SK-N-SH (cell line): ENCODE measurements around the gene RPS6KA2. TPM values are rescaled to one million over a fixed set of nuclear protein-coding genes. Genes with fewer than 3 reads are reported as not detected.
A peak's percentile ranks its signal among the peaks of the same experiment; 100 is the strongest.

Experiments used
- CTCF ChIA-PET: fragments of 300-600, 350-600 bp; formaldehyde crosslinking; extraction: SDS; loops from one replicate; lab custom pipeline; 2021; lab: Yijun Ruan, JAX
- POLR2A ChIA-PET: fragments of 350-600 bp; sonication (Branson Sonifier 250); formaldehyde crosslinking; extraction: SDS; loops from one replicate; lab custom pipeline; 2020; ENCODE audit warnings: antibody characterized with exemption, inconsistent platforms; lab: Yijun Ruan, JAX
- DNase-seq: peaks from one replicate; pipeline ENCODE4 v3.0.0; 2012
- H2AFZ ChIP-seq: fragments of 200-600 bp; sonication (generic); 2 replicates; pipeline ENCODE4 v1.8.1; 2016; ENCODE audit warnings: antibody characterized with exemption, mild to moderate bottlenecking, low read depth
- H3F3A ChIP-seq: fragments of 200-600 bp; sonication (generic); replicated peaks from 2 replicates; pipeline ENCODE3; 2016; ENCODE audit warnings: antibody characterized with exemption, mild to moderate bottlenecking; ENCODE audit not compliant: insufficient read depth
- H3K27ac ChIP-seq, 2 experiments: fragments of 200-500 bp in 1 of 2; fragments of 200-600 bp in 1 of 2; sonication (Bioruptor generic) in 1 of 2; sonication (generic), shearing (Covaris generic) in 1 of 2; 2 replicates each; pipeline versions ENCODE4 v1.5.1 to v1.6.1; 2014 to 2016; ENCODE audit warnings: low read depth in 2 of 2, inconsistent platforms in 1 of 2, low read length in 1 of 2, mild to moderate bottlenecking in 1 of 2, mixed read lengths in 1 of 2
- H3K27me3 ChIP-seq: fragments of 200-600 bp; sonication (generic), shearing (Covaris generic); 2 replicates; pipeline ENCODE4 v1.6.1; 2016; ENCODE audit warnings: mixed run types; ENCODE audit not compliant: insufficient read depth
- H3K36me3 ChIP-seq, 2 experiments: fragments of 200-500 bp in 1 of 2; fragments of 200-600 bp in 1 of 2; sonication (Bioruptor generic) in 1 of 2; sonication (generic) in 1 of 2; replicated peaks in 1 of 2; 2 replicates each; pipeline versions ENCODE3 to v1.5.1; 2014 to 2016; ENCODE audit warnings: low read length in 1 of 2, mild to moderate bottlenecking in 1 of 2; ENCODE audit not compliant: insufficient read depth in 2 of 2, control insufficient read depth in 1 of 2
- H3K4me1 ChIP-seq, 2 experiments: fragments of 200-500 bp in 1 of 2; fragments of 200-600 bp in 1 of 2; sonication (Bioruptor generic) in 1 of 2; sonication (generic), shearing (Covaris generic) in 1 of 2; 2 replicates each; pipeline versions ENCODE4 v1.5.1 to v1.6.1; 2014 to 2016; ENCODE audit warnings: low read depth in 1 of 2, low read length in 1 of 2, mixed run types in 1 of 2; ENCODE audit not compliant: insufficient read depth in 2 of 2, control insufficient read depth in 1 of 2
- H3K4me2 ChIP-seq: fragments of 200-600 bp; sonication (generic), shearing (Covaris generic); 2 replicates; pipeline ENCODE4 v1.6.1; 2017; ENCODE audit warnings: mixed run types
- H3K4me3 ChIP-seq, 2 experiments: fragments of 200-500 bp in 1 of 2; fragments of 200-600 bp in 1 of 2; sonication (Bioruptor generic) in 1 of 2; sonication (generic), shearing (Covaris generic) in 1 of 2; 2 replicates each; pipeline versions ENCODE4 v1.5.1 to v1.8.1; 2014 to 2016; ENCODE audit warnings: low read depth in 2 of 2, inconsistent platforms in 1 of 2, low read length in 1 of 2, mild to moderate bottlenecking in 1 of 2, mixed read lengths in 1 of 2, moderate library complexity in 1 of 2
- H3K79me2 ChIP-seq: fragments of 200-600 bp; sonication (generic); 2 replicates; pipeline ENCODE4 v1.8.1; 2017; ENCODE audit warnings: mild to moderate bottlenecking; ENCODE audit not compliant: insufficient read depth
- H3K9ac ChIP-seq: fragments of 200-600 bp; sonication (generic); 2 replicates; pipeline ENCODE4 v1.6.1; 2017; ENCODE audit warnings: mixed run types
- H3K9me2 ChIP-seq: fragments of 200-600 bp; sonication (generic); 2 replicates; pipeline ENCODE4 v1.6.1; 2017; ENCODE audit warnings: mixed run types
- H3K9me3 ChIP-seq: fragments of 200-600 bp; sonication (generic); 2 replicates; pipeline ENCODE4 v1.6.1; 2017; ENCODE audit warnings: mixed run types, mild to moderate bottlenecking, moderate library complexity
- H4K20me1 ChIP-seq: fragments of 200-600 bp; sonication (generic); 2 replicates; pipeline ENCODE4 v1.6.1; 2017; ENCODE audit warnings: mild to moderate bottlenecking, mixed run types; ENCODE audit not compliant: insufficient read depth
- EP300 ChIP-seq, 2 experiments: IDR thresholded peaks; 2 replicates each; pipeline versions ENCODE4 v1.4.0 to v1.6.1; 2012; ENCODE audit warnings: borderline replicate concordance in 1 of 2, low read depth in 1 of 2, low read length in 1 of 2
- EZH2phosphoT487 ChIP-seq: fragments of 200-600 bp; sonication (generic); IDR thresholded peaks from 2 replicates; pipeline ENCODE4 v1.6.1; 2017; ENCODE audit warnings: low read depth, mixed run types, mild to moderate bottlenecking, antibody characterized with exemption, moderate library complexity, borderline replicate concordance
- FOSL2 ChIP-seq: IDR thresholded peaks from 2 replicates; pipeline ENCODE4 v1.4.0; 2012; ENCODE audit warnings: low read depth, mild to moderate bottlenecking, moderate library complexity, borderline replicate concordance
- FOXJ3 ChIP-seq: sonication (generic); formaldehyde crosslinking; IDR thresholded peaks from 2 replicates; pipeline ENCODE4 v1.5.1; 2020; ENCODE audit warnings: mild to moderate bottlenecking, missing genetic modification reagents
- GABPA ChIP-seq: IDR thresholded peaks from 2 replicates; pipeline ENCODE4 v1.4.0; 2012; ENCODE audit warnings: low read depth, mild to moderate bottlenecking
- GATA2 ChIP-seq: sonication (generic); formaldehyde crosslinking; IDR thresholded peaks from 2 replicates; pipeline ENCODE4 v1.5.0; 2020; ENCODE audit warnings: mild to moderate bottlenecking, missing genetic modification reagents
- IRF3 ChIP-seq: fragments of 150-350 bp; IDR thresholded peaks from 2 replicates; pipeline ENCODE4 v1.6.1; 2016; ENCODE audit warnings: mild to moderate bottlenecking, low read depth, low read length
- JUND ChIP-seq: IDR thresholded peaks from 2 replicates; pipeline ENCODE4 v1.4.0; 2012
- MEF2A ChIP-seq: IDR thresholded peaks from 2 replicates; pipeline ENCODE4 v1.4.0; 2012; ENCODE audit warnings: low read depth, borderline replicate concordance
- MXI1 ChIP-seq: IDR thresholded peaks from 2 replicates; pipeline ENCODE4 v1.6.1; 2012; ENCODE audit warnings: mild to moderate bottlenecking, low read depth, low read length, improper control_type of control experiment
- REST ChIP-seq: IDR thresholded peaks from 2 replicates; pipeline ENCODE4 v1.6.1; 2012; ENCODE audit warnings: mild to moderate bottlenecking, low read depth, low read length, moderate library complexity
- RFX5 ChIP-seq: IDR thresholded peaks from 2 replicates; pipeline ENCODE4 v1.6.1; 2012; ENCODE audit warnings: mild to moderate bottlenecking, improper control_type of control experiment, low read length
- SIN3A ChIP-seq: IDR thresholded peaks from 2 replicates; pipeline ENCODE4 v1.6.1; 2012; ENCODE audit warnings: low read depth, mild to moderate bottlenecking, low read length, moderate library complexity, borderline replicate concordance
- SMC3 ChIP-seq: IDR thresholded peaks from 2 replicates; pipeline ENCODE4 v1.6.1; 2012; ENCODE audit warnings: low read depth, low read length, improper control_type of control experiment
- TAF1 ChIP-seq: IDR thresholded peaks from 2 replicates; pipeline ENCODE4 v1.6.1; 2012; ENCODE audit warnings: low read depth, mild to moderate bottlenecking, low read length, moderate library complexity, borderline replicate concordance
- TCF12 ChIP-seq: IDR thresholded peaks from 2 replicates; pipeline ENCODE4 v1.4.0; 2012
- USF2 ChIP-seq: fragments of 150-350 bp; IDR thresholded peaks from 2 replicates; pipeline ENCODE4 v1.6.1; 2017; ENCODE audit warnings: antibody characterized with exemption, low read length, low read depth, borderline replicate concordance
- YY1 ChIP-seq: IDR thresholded peaks from 2 replicates; pipeline ENCODE4 v1.4.0; 2012; ENCODE audit warnings: low read depth, mild to moderate bottlenecking
- WGBS: methylation state at CpG from one replicate; pipeline ENCODE4 v1.1.6; 2017; ENCODE audit warnings: low lambda C conversion rate; 5-methylcytosine and 5-hydroxymethylcytosine counted together
- polyA plus RNA-seq, 3 experiments: library from polyadenylated mRNA; depleted of rRNA; stranded (reverse); fragments of >200 nt; gene quantifications; 2 replicates each; pipeline ENCODE4 v1.2.3, GENCODE V29; 2012

The RPS6KA2 gene
- polyA plus RNA-seq, 1 of the 3 experiments (the other 2 are of a cell fraction): 59.5 TPM

- H3K27me3 ChIP-seq: no peaks in the 10 kb centered on the region
- TF ChIP-seq TCF12: no peak
- no peak for TF ChIP-seq EZH2phosphoT487
- TF ChIP-seq FOSL2: no peak
- TF ChIP-seq GABPA: no peak
- no peak for TF ChIP-seq TAF1
- no peak for TF ChIP-seq USF2
- no peak for TF ChIP-seq RFX5
- TF ChIP-seq EP300 (IDR thresholded peaks at IDR 0.05; ENCODE audit: borderline replicate concordance in 1 of 2, low read depth in 1 of 2, low read length in 1 of 2): no peak
- TF ChIP-seq MEF2A: no peak
- no peak for TF ChIP-seq JUND
- no peak for TF ChIP-seq MXI1
- TF ChIP-seq SIN3A: no peak
- TF ChIP-seq GATA2 (CRISPR knock-in tag): no peak
- no peak for TF ChIP-seq YY1
- TF ChIP-seq FOXJ3 (CRISPR knock-in tag): no peak
- TF ChIP-seq IRF3: no peak
- no peak for TF ChIP-seq SMC3
- no peak for TF ChIP-seq REST
- peak overlapping the region; percentile 68 to 100; a peak in 3 of 4 replicates for H3K27ac ChIP-seq
- peaks cover 0 to 14% of the 10 kb centered on the region in 2 experiments for H3K36me3 ChIP-seq
- H3K4me3 ChIP-seq: no peak overlapping the region
- no peaks in the 10 kb centered on the region for H3K9me3 ChIP-seq
- ChIA-PET CTCF (interaction anchor here (0.9 to 1.5 kb wide), 4 partner anchors 10 to 55 kb away, joined by 3 to 4 read pairs (median 4); no protein-coding TSS in a partner anchor), POLR2A (no interaction called here)
- peaks cover 78% of the 10 kb centered on the region for H3K79me2 ChIP-seq
- WGBS: 82% methylated on average over 5 of the region's 5 CpGs
- peak overlapping the region; percentile 62; the same call in 1 of the 2 replicates for H3K4me2 ChIP-seq
- H2AFZ ChIP-seq: no peak overlapping the region
- peaks cover 36 to 47% of the 10 kb centered on the region in 2 experiments for H3K4me1 ChIP-seq
- no peaks in the 10 kb centered on the region for H4K20me1 ChIP-seq
- no peak for DNase-seq
- peaks cover 44% of the 10 kb centered on the region for H3F3A ChIP-seq
- H3K9ac ChIP-seq: peak overlapping the region; percentile 78
- H3K9me2 ChIP-seq: no peaks in the 10 kb centered on the region
These were observed 27.8 kb downstream of the RPS6KA2 start for GRCh38 chr6:166599205-166599604.
